ENCODE data around the gene ATG5.
A peak's percentile ranks its signal among the peaks of the same experiment; 100 is the strongest.

ATG5 gene

GRCh38 chr6:106178900-106179299 is 146.7 kb downstream of the ATG5 start:
- no peak for DNase-seq

GRCh38 chr6:106177786-106178185 is 147.8 kb downstream of the ATG5 start:
- no peak for DNase-seq

- no peak for DNase-seq
These were observed 152.3 kb downstream of the ATG5 start for GRCh38 chr6:106173124-106173879.

GRCh38 chr6:106170030-106170791 is 155.3 kb downstream of the ATG5 start:
- DNase-seq, result no peak

GRCh38 chr6:106169517-106169916 is 156.0 kb downstream of the ATG5 start:
- no peak for DNase-seq

GRCh38 chr6:106168097-106168888 is 157.3 kb downstream of the ATG5 start:
- DNase-seq, result no peak

- DNase-seq, result no peak
These were observed 158.3 kb downstream of the ATG5 start for GRCh38 chr6:106167096-106167814.

- DNase-seq, result peak in 1 of 3 experiments; percentile 4
These were observed 159.6 kb downstream of the ATG5 start for GRCh38 chr6:106165885-106166485.

- DNase-seq, result no peak
These were observed 161.3 kb downstream of the ATG5 start for GRCh38 chr6:106163966-106164877.

- peak in 2 of 3 experiments; percentile 4 to 29 for DNase-seq
These were observed 162.1 kb downstream of the ATG5 start for GRCh38 chr6:106163446-106163965.

- no peak for DNase-seq
These were observed 162.6 kb downstream of the ATG5 start for GRCh38 chr6:106162921-106163320.

- DNase-seq, result no peak
These were observed 163.7 kb downstream of the ATG5 start for GRCh38 chr6:106161893-106162292.

- no peak for DNase-seq
These were observed 164.2 kb downstream of the ATG5 start for GRCh38 chr6:106161311-106161874.

GRCh38 chr6:106160189-106160588 is 165.4 kb downstream of the ATG5 start:
- DNase-seq, result no peak

- no peak for DNase-seq
These were observed 166.0 kb downstream of the ATG5 start for GRCh38 chr6:106159531-106159940.

GRCh38 chr6:106158816-106159215 is 166.7 kb downstream of the ATG5 start:
- DNase-seq, result no peak

- no peak for DNase-seq
These were observed 168.7 kb downstream of the ATG5 start for GRCh38 chr6:106156863-106157262.

GRCh38 chr6:106156413-106156812 is 169.1 kb downstream of the ATG5 start:
- DNase-seq, result no peak

GRCh38 chr6:106155219-106155830 is 170.2 kb downstream of the ATG5 start:
- no peak for DNase-seq

GRCh38 chr6:106154326-106154725 is 171.2 kb downstream of the ATG5 start:
- no peak for DNase-seq
